Gastrocnemius medialis (tissue), 4 donors: Measurements from ENCODE around the gene PLAC9. TPM values are rescaled to one million over a fixed set of nuclear protein-coding genes. Genes with fewer than 3 reads are reported as not detected.

Experiments used
- ATAC-seq, 2 donors: fragments of 150-250 bp; one replicate each; pipeline ENCODE4 v1.9.1; 2016
- DNase-seq, 2 donors: peaks; one replicate each; pipeline ENCODE4 v3.0.0-alpha.2; 2019
- H3K27ac ChIP-seq, 4 donors: fragments of 200-600 bp; sonication (generic); 1 replicate in 1 of 4; 2 replicates in 3 of 4; pipeline ENCODE4 v1.5.1; 2016 to 2018; ENCODE audit warnings: mild to moderate bottlenecking in 2 of 4, moderate library complexity in 1 of 4
- H3K27me3 ChIP-seq, 3 donors: fragments of 200-600 bp; sonication (generic) in 2 of 3; 1 replicate in 1 of 3; 2 replicates in 2 of 3; pipeline versions ENCODE4 v1.5.1 to v1.6.0; 2016 to 2019; ENCODE audit warnings: mild to moderate bottlenecking in 1 of 3, moderate library complexity in 1 of 3
- H3K36me3 ChIP-seq, 2 donors: fragments of 200-600 bp; sonication (generic) in 1 of 2; one replicate each; pipeline ENCODE4 v1.5.1; 2017 to 2018
- H3K4me1 ChIP-seq, 2 donors: fragments of 200-600 bp; sonication (generic) in 1 of 2; one replicate each; pipeline ENCODE4 v1.5.1; 2016 to 2017; ENCODE audit warnings: mild to moderate bottlenecking in 2 of 2
- H3K4me3 ChIP-seq, 4 donors: fragments of 200-600 bp; sonication (generic) in 3 of 4; 1 replicate in 1 of 4; 2 replicates in 3 of 4; pipeline ENCODE4 v1.5.1; 2016 to 2019; ENCODE audit warnings: mild to moderate bottlenecking in 2 of 4
- H3K9me3 ChIP-seq, 3 donors: fragments of 200-600 bp; sonication (generic) in 2 of 3; 1 replicate in 1 of 3; 2 replicates in 2 of 3; pipeline ENCODE4 v1.5.1; 2016 to 2019
- POLR2A ChIP-seq, 2 donors: fragments of 450-650 bp; IDR thresholded peaks; one replicate each; pipeline ENCODE4 v1.6.1; 2017; ENCODE audit warnings: antibody characterized with exemption in 2 of 2, mild to moderate bottlenecking in 2 of 2, moderate library complexity in 2 of 2
- in situ Hi-C, 4 donors: fragments of 200-750 bp; cut with MboI; loops; one replicate each; pipeline versions ENCODE4 v1.15.0 to v1.8.0; 2017; ENCODE audit warnings: low sequenced_read_pairs in 4 of 4
- intact Hi-C: fragments of 100-400 bp; cut with DNase I; formaldehyde crosslinking; loops from one replicate; pipeline ENCODE4 v1.15.1; 2023; ENCODE audit warnings: low total_unique reads
- total RNA-seq, 4 donors: library from RNA; depleted of rRNA; stranded (reverse); fragments of >200 nt; gene quantifications; one replicate each; pipeline versions ENCODE4 v1.1.0 to v1.2.3, GENCODE V29; 2016
- TF ChIP-seq, protein P1 (sequence below), 5 experiments: fragments of 450-650 bp in 3 of 5; fragments of 200-600 bp in 2 of 5; sonication (generic) in 2 of 5; IDR thresholded peaks in 4 of 5; conservative IDR thresholded peaks in 1 of 5; 1 replicate in 4 of 5; 2 replicates in 1 of 5; pipeline ENCODE4 v1.5.1; 2016 to 2019; ENCODE audit warnings: antibody characterized with exemption in 5 of 5, mild to moderate bottlenecking in 3 of 5, moderate library complexity in 3 of 5

The PLAC9 gene
- total RNA-seq, 4 donors from 2014 or later, result 4.6 to 16.1 (median 6.9) TPM

DNA sequence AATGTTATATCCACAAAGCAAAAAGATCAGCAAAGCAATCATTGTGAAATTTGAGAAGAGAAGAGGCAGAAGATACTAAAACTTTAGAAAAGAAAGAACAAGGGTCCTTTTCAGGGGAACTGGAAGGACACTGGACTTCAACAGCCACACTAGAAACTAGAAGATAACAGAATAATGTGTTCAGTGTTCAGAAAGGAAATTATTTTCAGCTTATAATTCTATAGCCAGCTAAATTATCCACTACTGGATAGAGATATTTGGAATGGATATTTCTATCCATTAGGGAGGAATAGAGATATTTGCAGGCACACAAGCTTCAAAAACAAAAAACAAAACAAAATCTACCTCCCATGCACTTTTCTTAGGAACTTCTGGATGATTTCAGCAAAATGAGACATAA is 60.0 kb downstream of the PLAC9 start:
- no peak for DNase-seq
- no peak for ATAC-seq
- Histone ChIP-seq H3K9me3 (no peaks in the 10 kb centered on the region), H3K27ac (peak overlapping the region; percentile 73 to 97 (median 90)), H3K36me3 (no peaks in the 10 kb centered on the region), H3K4me1 (peaks cover 86% of the 10 kb centered on the region in 2 donors), H3K27me3 (no peaks in the 10 kb centered on the region), H3K4me3 (no peak overlapping the region)
- TF ChIP-seq POLR2A (IDR thresholded peaks at IDR 0.05), result no peak
- TF ChIP-seq, protein P1, sequence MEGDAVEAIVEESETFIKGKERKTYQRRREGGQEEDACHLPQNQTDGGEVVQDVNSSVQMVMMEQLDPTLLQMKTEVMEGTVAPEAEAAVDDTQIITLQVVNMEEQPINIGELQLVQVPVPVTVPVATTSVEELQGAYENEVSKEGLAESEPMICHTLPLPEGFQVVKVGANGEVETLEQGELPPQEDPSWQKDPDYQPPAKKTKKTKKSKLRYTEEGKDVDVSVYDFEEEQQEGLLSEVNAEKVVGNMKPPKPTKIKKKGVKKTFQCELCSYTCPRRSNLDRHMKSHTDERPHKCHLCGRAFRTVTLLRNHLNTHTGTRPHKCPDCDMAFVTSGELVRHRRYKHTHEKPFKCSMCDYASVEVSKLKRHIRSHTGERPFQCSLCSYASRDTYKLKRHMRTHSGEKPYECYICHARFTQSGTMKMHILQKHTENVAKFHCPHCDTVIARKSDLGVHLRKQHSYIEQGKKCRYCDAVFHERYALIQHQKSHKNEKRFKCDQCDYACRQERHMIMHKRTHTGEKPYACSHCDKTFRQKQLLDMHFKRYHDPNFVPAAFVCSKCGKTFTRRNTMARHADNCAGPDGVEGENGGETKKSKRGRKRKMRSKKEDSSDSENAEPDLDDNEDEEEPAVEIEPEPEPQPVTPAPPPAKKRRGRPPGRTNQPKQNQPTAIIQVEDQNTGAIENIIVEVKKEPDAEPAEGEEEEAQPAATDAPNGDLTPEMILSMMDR (IDR thresholded peaks at IDR 0.05 in 4 of 5, conservative IDR thresholded peaks at IDR 0.05 in 1 of 5), result no peak
- intact Hi-C loops, result no loop called here
- in situ Hi-C loops, result no loop called here

- Histone ChIP-seq H3K9me3 (no peaks in the 10 kb centered on the region), H3K36me3 (no peaks in the 10 kb centered on the region), H3K27ac (peak overlapping the region; percentile 95 to 100 (median 98)), H3K27me3 (no peaks in the 10 kb centered on the region), H3K4me1 (peaks cover 84 to 86% of the 10 kb centered on the region in 2 donors), H3K4me3 (no peak overlapping the region)
- ATAC-seq (no peak), DNase-seq (no peak)
- TF ChIP-seq, protein P1 (IDR thresholded peaks at IDR 0.05 in 4 of 5, conservative IDR thresholded peaks at IDR 0.05 in 1 of 5), result no peak
- no peak for TF ChIP-seq POLR2A (IDR thresholded peaks at IDR 0.05)
- in situ Hi-C loops, result no loop called here
- intact Hi-C loops, result no loop called here
Measured at GRCh38 chr10:80194373-80195045, 62.0 kb downstream of the PLAC9 start.

Other genes starting within 250 kb of the PLAC9 start
- gene SFTPD, start 183.6 kb upstream of the PLAC9 start, total RNA-seq, result under 1 TPM in 1 of 4 donors, not detected in 3; 0.73 TPM
- 1 to 10 TPM in 3 of 4 donors, under 1 TPM in 1; 0.73 to 7.4 (median 4.8) TPM for gene TMEM254, start 54.1 kb upstream of the PLAC9 start, total RNA-seq
- 100 to 1,000 TPM; 142 to 202 (median 173) TPM for gene ANXA11, start 72.8 kb downstream of the PLAC9 start, total RNA-seq
- 1 to 10 TPM in 2 of 4 donors, not detected in 2; 1.3 to 1.8 TPM for gene MAT1A, start 156.9 kb downstream of the PLAC9 start, total RNA-seq
- not detected for gene DYDC1, start 224.0 kb downstream of the PLAC9 start, total RNA-seq
- not detected for gene DYDC2, start 224.1 kb downstream of the PLAC9 start, total RNA-seq